K562 (cell line): ENCODE results near the gene SMAD7. TPM values are rescaled to one million over a fixed set of nuclear protein-coding genes. Genes with fewer than 3 reads are reported as not detected.

Experiments
- AFF1 ChIP-seq, 2 experiments: fragments of 450-650 bp; IDR thresholded peaks; 2 replicates each; pipeline ENCODE4 v1.6.1; 2018; ENCODE audit warnings: mild to moderate bottlenecking in 2 of 2, low read depth in 1 of 2; ENCODE audit not compliant: partially characterized antibody in 2 of 2
- RNF219 ChIP-seq: fragments of 250-450 bp; sonication (Bioruptor Pico); IDR thresholded peaks from 2 replicates; pipeline ENCODE4 v1.5.0; 2022; ENCODE audit warnings: mild to moderate bottlenecking
- ZNF764 ChIP-seq: fragments of 250-450 bp; sonication (Bioruptor Pico); IDR thresholded peaks from 2 replicates; pipeline ENCODE4 v1.4.0; 2020; ENCODE audit warnings: low read depth, mild to moderate bottlenecking, moderate library complexity
- polyA plus RNA-seq, 8 experiments: library from polyadenylated mRNA; depleted of rRNA in 4 of 8; stranded (reverse) in 5 of 8; unstranded in 3 of 8; fragments of >200 nt; fragmentation: Nextera tagmentation in 2 of 8; fragmentation: Illumina TruSeq in 1 of 8; extraction: Ambion mirVana in 2 of 8; extraction: Trizol in 1 of 8; gene quantifications; 2 replicates each; pipeline versions ENCODE4 v1.2.1 to v1.2.3, GENCODE V29; 2011 to 2014; ENCODE audit warnings: inconsistent platforms in 1 of 8, missing spikeins in 1 of 8
- total RNA-seq, 7 experiments: library from RNA; depleted of rRNA in 6 of 7; stranded (reverse); fragments of >200 nt in 6 of 7; fragmentation: Illumina TruSeq in 2 of 7; extraction: Trizol in 2 of 7; gene quantifications; 2 replicates each; pipeline versions ENCODE4 v1.2.1 to v1.2.3, GENCODE V29; 2011 to 2021; ENCODE audit warnings: low replicate concordance in 1 of 7
- TF ChIP-seq, protein P1 (sequence below): sonication (generic); formaldehyde crosslinking; IDR thresholded peaks from 2 replicates; pipeline ENCODE4 v1.8.1; 2023; ENCODE audit warnings: missing genetic modification reagents, mild to moderate bottlenecking, borderline replicate concordance

SMAD7 gene
- total and polyA plus RNA-seq, 9 of the 15 experiments (the other 6 are each of a cell fraction or from before 2014, with no cell fraction given): 0.13 to 3.0 (median 1.6) TPM

- TF ChIP-seq RNF219 (CRISPR knock-in tag): no peak
- TF ChIP-seq, protein P1, sequence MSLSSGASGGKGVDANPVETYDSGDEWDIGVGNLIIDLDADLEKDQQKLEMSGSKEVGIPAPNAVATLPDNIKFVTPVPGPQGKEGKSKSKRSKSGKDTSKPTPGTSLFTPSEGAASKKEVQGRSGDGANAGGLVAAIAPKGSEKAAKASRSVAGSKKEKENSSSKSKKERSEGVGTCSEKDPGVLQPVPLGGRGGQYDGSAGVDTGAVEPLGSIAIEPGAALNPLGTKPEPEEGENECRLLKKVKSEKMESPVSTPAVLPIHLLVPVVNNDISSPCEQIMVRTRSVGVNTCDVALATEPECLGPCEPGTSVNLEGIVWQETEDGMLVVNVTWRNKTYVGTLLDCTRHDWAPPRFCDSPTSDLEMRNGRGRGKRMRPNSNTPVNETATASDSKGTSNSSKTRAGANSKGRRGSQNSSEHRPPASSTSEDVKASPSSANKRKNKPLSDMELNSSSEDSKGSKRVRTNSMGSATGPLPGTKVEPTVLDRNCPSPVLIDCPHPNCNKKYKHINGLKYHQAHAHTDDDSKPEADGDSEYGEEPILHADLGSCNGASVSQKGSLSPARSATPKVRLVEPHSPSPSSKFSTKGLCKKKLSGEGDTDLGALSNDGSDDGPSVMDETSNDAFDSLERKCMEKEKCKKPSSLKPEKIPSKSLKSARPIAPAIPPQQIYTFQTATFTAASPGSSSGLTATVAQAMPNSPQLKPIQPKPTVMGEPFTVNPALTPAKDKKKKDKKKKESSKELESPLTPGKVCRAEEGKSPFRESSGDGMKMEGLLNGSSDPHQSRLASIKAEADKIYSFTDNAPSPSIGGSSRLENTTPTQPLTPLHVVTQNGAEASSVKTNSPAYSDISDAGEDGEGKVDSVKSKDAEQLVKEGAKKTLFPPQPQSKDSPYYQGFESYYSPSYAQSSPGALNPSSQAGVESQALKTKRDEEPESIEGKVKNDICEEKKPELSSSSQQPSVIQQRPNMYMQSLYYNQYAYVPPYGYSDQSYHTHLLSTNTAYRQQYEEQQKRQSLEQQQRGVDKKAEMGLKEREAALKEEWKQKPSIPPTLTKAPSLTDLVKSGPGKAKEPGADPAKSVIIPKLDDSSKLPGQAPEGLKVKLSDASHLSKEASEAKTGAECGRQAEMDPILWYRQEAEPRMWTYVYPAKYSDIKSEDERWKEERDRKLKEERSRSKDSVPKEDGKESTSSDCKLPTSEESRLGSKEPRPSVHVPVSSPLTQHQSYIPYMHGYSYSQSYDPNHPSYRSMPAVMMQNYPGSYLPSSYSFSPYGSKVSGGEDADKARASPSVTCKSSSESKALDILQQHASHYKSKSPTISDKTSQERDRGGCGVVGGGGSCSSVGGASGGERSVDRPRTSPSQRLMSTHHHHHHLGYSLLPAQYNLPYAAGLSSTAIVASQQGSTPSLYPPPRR (CRISPR knock-in tag): no peak
- TF ChIP-seq ZNF764 (CRISPR knock-in tag): no peak
- TF ChIP-seq AFF1 (IDR thresholded peaks at IDR 0.05; ENCODE audit: low read depth in 1 of 2, partially characterized antibody in 2 of 2): no peak
Observed at GRCh38 chr18:48922226-48922800, 28.5 kb downstream of the SMAD7 start (continued).
